ENCODE results near the gene CENPM. TPM values are rescaled to one million over a fixed set of nuclear protein-coding genes. Genes with fewer than 3 reads are reported as not detected.

CENPM gene
- total RNA-seq, 8 experiments from 2014 or later, result 1.4 to 28.1 (median 4.4) TPM

- Histone ChIP-seq H3K4me3 (no peak overlapping the region), H3K4me1 (replicated peaks in 1 of 2) (peaks cover 0 to 9% of the 10 kb centered on the region in 2 donors)
- in situ Hi-C loops (cut with MboI; ENCODE audit: low pct_unique_long_range_greater_than_20kb in 2 of 9, low sequenced_read_pairs in 9 of 9, unreplicated experiment in 9 of 9), result no loop called here
These were observed 31.0 kb downstream of the CENPM start for GRCh38 chr22:41915786-41916493.

DNA sequence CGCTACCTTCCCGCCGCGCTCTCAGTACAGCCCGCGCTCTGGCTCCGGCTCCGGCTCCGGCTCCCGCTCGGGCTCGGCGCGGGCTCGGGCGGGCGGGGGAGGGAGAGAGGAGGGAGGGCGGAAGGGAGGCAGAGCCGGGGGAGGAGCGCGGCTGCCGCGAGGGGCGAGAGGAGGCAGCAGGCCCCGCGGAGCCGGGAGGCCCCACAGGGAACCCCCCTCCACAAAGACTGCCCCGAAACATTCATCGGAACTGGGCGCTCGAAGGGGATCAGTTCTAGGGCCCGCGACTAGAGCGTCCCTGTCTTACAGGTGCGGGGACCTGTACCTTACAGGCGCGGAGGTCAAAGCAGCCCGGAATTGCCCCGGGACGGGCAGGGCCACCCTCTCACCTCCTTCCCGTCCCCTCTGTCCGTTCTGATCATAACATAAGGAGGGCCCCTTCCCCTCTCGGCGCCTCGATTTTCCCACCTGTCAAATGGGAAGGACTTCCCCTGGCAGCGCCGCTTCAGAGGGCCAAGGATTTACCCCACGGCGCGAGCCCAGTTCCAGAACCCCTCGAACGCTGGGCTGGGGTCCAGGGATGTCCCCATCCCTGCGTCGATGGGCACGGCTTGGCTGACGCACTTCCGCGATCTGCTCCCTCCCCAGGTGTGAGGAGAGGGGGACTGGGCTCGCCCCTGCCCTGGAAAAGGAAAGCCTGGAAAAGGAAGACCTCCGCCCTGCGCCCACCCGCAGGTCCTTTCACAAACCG, 31.7 kb downstream of the CENPM start, which contains the start of gene SHISA8:
SHISA8 (minus strand) TSS at position 40 of the 751 bp plus-strand sequence. CDS start 407 bp downstream, outside the sequence.
- peak; percentile 49 to 60 (median 50) for ATAC-seq (replicated peaks in 6 of 8)
- H3K27ac ChIP-seq, result no peak within 1 kb of the TSS
- in situ Hi-C loops (cut with MboI; ENCODE audit: low pct_unique_long_range_greater_than_20kb in 2 of 9, low sequenced_read_pairs in 9 of 9, unreplicated experiment in 9 of 9), result no loop called here
- WGBS, 10 experiments, result 2 to 20% (median 6%) methylated on average over 3 to 18 of the region's 63 CpGs; no CpG with 5 or more reads in 7 of the 10 experiments
- peaks cover 2 to 15% of the 10 kb centered on the region in 2 donors for H3K4me1 ChIP-seq (replicated peaks in 1 of 2)
- H3K4me3 ChIP-seq, result peak within 1 kb of the TSS; percentile 17 to 31 (median 27)

More at GRCh38 chr22:41915786-41916493, 31.0 kb downstream of the CENPM start:
- no peak for ATAC-seq (replicated peaks in 6 of 8)
- 0 to 51% (median 20%) methylated on average over 1 to 5 of the region's 11 CpGs; no CpG with 5 or more reads in 4 of the 10 experiments for WGBS, 10 experiments
- no peak overlapping the region for H3K27ac ChIP-seq

- H3K4me1 ChIP-seq (replicated peaks in 1 of 2), result peaks cover 2 to 16% of the 10 kb centered on the region in 2 donors
- in situ Hi-C loops (cut with MboI; ENCODE audit: low pct_unique_long_range_greater_than_20kb in 2 of 9, low sequenced_read_pairs in 9 of 9, unreplicated experiment in 9 of 9), result no loop called here
- H3K4me3 ChIP-seq, result peak overlapping the region; percentile 17 to 31 (median 27)
- 0% methylated on average over 1 of the region's 67 CpGs; no CpG with 5 or more reads in 9 of the 10 experiments for WGBS, 10 experiments
- no peak overlapping the region for H3K27ac ChIP-seq
- ATAC-seq (replicated peaks in 6 of 8), result peak; percentile 3 to 21 (median 8)
These were observed 32.3 kb downstream of the CENPM start for GRCh38 chr22:41914611-41915034.

DNA sequence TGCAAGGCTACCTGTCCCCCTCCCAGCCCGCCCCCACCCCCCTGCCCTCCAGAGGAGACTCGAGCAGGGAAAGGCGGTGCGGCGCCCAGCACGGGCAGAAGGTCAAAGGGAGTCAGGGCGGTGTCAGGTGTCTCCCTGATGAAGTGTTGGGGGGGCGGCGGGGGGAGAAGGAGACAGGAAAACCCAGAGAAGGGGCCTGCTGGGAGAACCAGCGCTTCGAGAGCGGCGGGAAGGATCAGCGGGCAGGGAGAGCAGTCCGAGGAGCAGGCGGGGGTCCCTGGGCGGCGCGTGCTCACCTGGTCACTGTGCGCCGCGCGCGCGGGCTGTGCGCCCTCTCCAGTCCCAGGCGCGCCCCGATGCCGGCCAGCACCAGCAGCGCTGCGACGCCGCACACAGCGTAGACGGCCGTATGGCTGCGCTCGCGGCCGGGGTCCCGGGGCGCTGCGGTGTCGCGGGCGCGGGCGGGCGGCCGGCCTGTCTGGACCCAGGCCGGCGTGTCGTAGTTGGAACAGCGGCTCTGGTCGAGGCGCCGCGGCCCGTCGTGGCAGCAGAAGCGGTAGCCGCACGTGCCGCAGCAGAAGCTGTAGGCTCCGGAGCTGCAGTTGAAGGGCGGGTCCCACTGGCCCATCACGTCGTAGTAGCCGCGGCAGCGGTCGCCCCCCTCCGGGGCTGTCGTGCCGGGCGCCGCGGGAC, 33.0 kb downstream of the CENPM start:
- H3K27ac ChIP-seq, result no peak overlapping the region
- in situ Hi-C loops (cut with MboI; ENCODE audit: low pct_unique_long_range_greater_than_20kb in 2 of 9, low sequenced_read_pairs in 9 of 9, unreplicated experiment in 9 of 9), result no loop called here
- H3K4me1 ChIP-seq (replicated peaks in 1 of 2), result peaks cover 2 to 12% of the 10 kb centered on the region in 2 donors
- H3K4me3 ChIP-seq, result peak overlapping the region in 2 of 5 donors; percentile 27 to 30
- ATAC-seq (replicated peaks in 6 of 8), result peak in 2 of 8 experiments; percentile 1 to 4
- WGBS, 10 experiments, result no CpG with 5 or more reads among the region's 79 CpGs

GRCh38 chr22:41913040-41913719, 33.8 kb downstream of the CENPM start:
- Histone ChIP-seq H3K4me1 (replicated peaks in 1 of 2) (peaks cover 2 to 12% of the 10 kb centered on the region in 2 donors), H3K27ac (no peak overlapping the region), H3K4me3 (no peak overlapping the region)
- in situ Hi-C loops (cut with MboI; ENCODE audit: low pct_unique_long_range_greater_than_20kb in 2 of 9, low sequenced_read_pairs in 9 of 9, unreplicated experiment in 9 of 9), result no loop called here
- ATAC-seq (replicated peaks in 6 of 8), result no peak
- 40 to 75% (median 49%) methylated on average over 1 to 4 of the region's 11 CpGs; no CpG with 5 or more reads in 7 of the 10 experiments for WGBS, 10 experiments

GRCh38 chr22:41912338-41913039, 34.5 kb downstream of the CENPM start:
- in situ Hi-C loops (cut with MboI; ENCODE audit: low pct_unique_long_range_greater_than_20kb in 2 of 9, low sequenced_read_pairs in 9 of 9, unreplicated experiment in 9 of 9), result no loop called here
- no peak for ATAC-seq (replicated peaks in 6 of 8)
- Histone ChIP-seq H3K27ac (no peak overlapping the region), H3K4me3 (no peak overlapping the region), H3K4me1 (replicated peaks in 1 of 2) (peaks cover 2 to 12% of the 10 kb centered on the region in 2 donors)
- WGBS, 10 experiments, result 60 to 80% (median 67%) methylated on average over 1 to 3 of the region's 9 CpGs; no CpG with 5 or more reads in 6 of the 10 experiments

DNA sequence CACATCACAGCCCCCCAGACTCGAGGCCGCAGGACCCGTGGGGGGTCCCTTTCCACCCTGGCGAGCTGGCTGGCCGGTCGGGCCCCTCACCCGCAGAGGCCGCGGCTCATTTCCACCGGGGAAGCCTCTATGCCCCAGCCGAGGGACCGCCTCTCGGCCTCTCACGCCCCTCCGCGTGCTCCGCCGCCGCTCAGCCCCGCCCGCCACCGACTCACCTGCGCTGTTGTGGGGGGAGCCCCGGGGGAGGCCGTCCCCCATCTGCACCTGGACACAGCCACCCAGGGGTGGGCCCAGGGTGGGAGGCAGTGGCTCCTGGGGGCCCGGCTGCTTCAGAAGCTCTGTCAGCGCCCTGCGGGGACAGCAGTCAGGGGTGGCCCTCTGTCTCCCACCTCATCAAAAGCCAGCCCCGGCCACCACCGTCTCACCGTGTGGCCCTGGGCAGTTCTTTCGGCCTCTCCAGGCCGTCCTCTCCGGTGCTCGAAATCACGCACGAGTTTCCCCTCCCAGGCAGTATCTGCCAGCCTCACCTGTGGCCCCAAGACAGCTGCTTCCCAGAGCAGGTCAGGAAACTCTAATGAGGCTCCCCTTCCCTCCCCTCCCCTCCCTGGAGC, 35.8 kb downstream of the CENPM start:
- H3K4me1 ChIP-seq (replicated peaks in 1 of 2), result peaks cover 2 to 12% of the 10 kb centered on the region in 2 donors
- ATAC-seq (replicated peaks in 6 of 8), result peak in 4 of 8 experiments; percentile 0 to 1 (median 1)
- 0 to 33% methylated on average over 1 to 2 of the region's 37 CpGs; no CpG with 5 or more reads in 8 of the 10 experiments for WGBS, 10 experiments
- peak overlapping the region in 1 of 5 donors; percentile 18 for H3K4me3 ChIP-seq
- H3K27ac ChIP-seq, result no peak overlapping the region
- in situ Hi-C loops (cut with MboI; ENCODE audit: low pct_unique_long_range_greater_than_20kb in 2 of 9, low sequenced_read_pairs in 9 of 9, unreplicated experiment in 9 of 9), result no loop called here

DNA sequence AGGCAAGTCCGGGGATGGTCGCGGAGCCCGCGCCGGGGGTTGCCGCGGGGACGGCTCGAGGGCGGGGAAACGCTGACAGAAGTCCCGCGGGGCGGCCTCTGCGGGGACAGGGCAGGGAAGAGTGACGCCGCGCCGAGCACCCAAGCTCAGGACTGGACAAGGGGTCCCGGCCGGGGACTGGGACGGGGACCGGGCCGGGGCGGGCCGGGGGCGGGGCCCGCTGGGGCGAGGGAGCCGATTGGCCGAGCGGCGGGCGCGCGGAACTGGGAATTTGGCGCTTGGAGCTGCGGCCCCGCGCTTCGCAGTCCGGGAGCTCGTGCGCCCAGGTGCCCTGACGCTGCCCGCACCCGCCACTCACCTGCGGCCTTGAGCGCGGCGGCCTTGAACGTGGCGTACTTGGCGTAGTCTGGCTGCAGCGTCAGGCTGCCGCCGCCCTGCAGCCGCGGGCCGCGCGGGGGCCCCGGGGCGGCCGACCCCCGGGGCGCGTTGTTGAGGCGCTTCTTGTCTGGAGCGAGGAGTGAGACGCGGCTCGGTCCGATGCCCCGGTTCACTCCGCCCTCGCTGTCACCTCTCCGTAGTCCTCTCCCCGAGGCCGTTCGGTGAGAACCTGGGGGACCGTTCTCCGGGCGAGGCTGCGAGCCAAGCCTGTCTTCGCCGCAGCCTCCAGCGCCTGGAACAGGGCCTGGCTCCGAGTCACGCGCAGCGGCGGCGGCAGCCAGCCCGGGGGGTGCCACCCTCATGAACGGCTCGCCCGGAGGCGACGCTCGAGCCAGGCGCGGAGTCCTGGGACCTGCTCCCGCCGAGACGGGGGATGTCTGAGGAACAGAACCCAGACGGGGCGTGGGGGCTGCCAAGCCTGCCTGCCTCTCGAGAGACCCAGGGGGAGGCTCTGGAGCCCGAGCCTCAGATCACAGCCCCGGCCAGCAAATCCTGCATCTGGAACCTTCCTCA, 36.6 kb downstream of the CENPM start:
- no peak overlapping the region for H3K27ac ChIP-seq
- ATAC-seq (replicated peaks in 6 of 8), result peak; percentile 18 to 57 (median 44)
- peak overlapping the region in 2 of 5 donors; percentile 10 to 18 for H3K4me3 ChIP-seq
- 0% methylated on average over 1 to 6 of the region's 112 CpGs; no CpG with 5 or more reads in 8 of the 10 experiments for WGBS, 10 experiments
- peaks cover 2 to 12% of the 10 kb centered on the region in 2 donors for H3K4me1 ChIP-seq (replicated peaks in 1 of 2)
- in situ Hi-C loops (cut with MboI; ENCODE audit: low pct_unique_long_range_greater_than_20kb in 2 of 9, low sequenced_read_pairs in 9 of 9, unreplicated experiment in 9 of 9), result no loop called here

- peaks cover 2 to 9% of the 10 kb centered on the region in 2 donors for H3K4me1 ChIP-seq (replicated peaks in 1 of 2)
- peak overlapping the region in 2 of 5 donors; percentile 10 to 18 for H3K4me3 ChIP-seq
- no peak overlapping the region for H3K27ac ChIP-seq
- in situ Hi-C loops (cut with MboI; ENCODE audit: low pct_unique_long_range_greater_than_20kb in 2 of 9, low sequenced_read_pairs in 9 of 9, unreplicated experiment in 9 of 9), result no loop called here
- ATAC-seq (replicated peaks in 6 of 8), result peak in 5 of 8 experiments; percentile 1 to 2 (median 2)
- WGBS, 10 experiments, result 7 to 80% (median 75%) methylated on average over 1 to 12 of the region's 55 CpGs; no CpG with 5 or more reads in 5 of the 10 experiments
These were observed 37.5 kb downstream of the CENPM start for GRCh38 chr22:41909310-41910049.

Measured in motor neuron (in vitro differentiated cells).